HepG2 (cell line): ENCODE results near the gene RBCK1. TPM values are rescaled to one million over a fixed set of nuclear protein-coding genes. Genes with fewer than 3 reads are reported as not detected.

ENCODE experiments used
- ATAC-seq: fragments of 200-7000 bp; cut with Tn5 transposase; 3 replicates; pipeline ENCODE4 v1.9.1; 2020; ENCODE audit warnings: mild to moderate bottlenecking, moderate library complexity
- BruUV-seq: library from RNA; stranded (reverse); fragments of 400-500 nt; replicated peaks from 2 replicates; lab custom pipeline; 2021; lab: Mats Ljungman, UMichigan
- CTCF ChIA-PET: fragments of 300-600 bp; formaldehyde crosslinking; extraction: SDS; loops from one replicate; lab custom pipeline; 2021; ENCODE audit warnings: low total read pairs, inconsistent platforms, low intra/inter-chr PET ratio; lab: Yijun Ruan, JAX
- POLR2A ChIA-PET: fragments of 350-600 bp; sonication (Branson Sonifier 250); formaldehyde crosslinking; loops from one replicate; lab custom pipeline; 2020; ENCODE audit warnings: antibody characterized with exemption, inconsistent platforms; lab: Yijun Ruan, JAX
- DNase-seq: peaks from one replicate; pipeline ENCODE4 v3.0.0-alpha.2; 2015; ENCODE audit warnings: low spot score
- FAIRE-seq: peaks from 3 replicates; lab custom pipeline; 2011; peaks lifted over from hg19 to GRCh38; lab: Jason Lieb, UNC
- H2AFZ ChIP-seq: one replicate; pipeline ENCODE4 v1.6.1; 2011; ENCODE audit warnings: low read length, inconsistent platforms
- H3K27ac ChIP-seq: fragments of 300-600 bp; 3 replicates; pipeline ENCODE4 v1.8.0; 2011; ENCODE audit warnings: mixed run types, mild to moderate bottlenecking, mixed read lengths, low read length, inconsistent platforms; ENCODE audit not compliant: insufficient read depth; ENCODE audit errors: extremely low read length
- H3K27me3 ChIP-seq, 2 experiments: fragments of 200-600 bp in 1 of 2; 2 replicates in 1 of 2; 3 replicates in 1 of 2; pipeline versions ENCODE4 v1.6.0 to v1.8.0; 2011; ENCODE audit warnings: low read length in 2 of 2, mild to moderate bottlenecking in 2 of 2, moderate library complexity in 2 of 2, inconsistent platforms in 1 of 2; ENCODE audit not compliant: insufficient read depth in 2 of 2, control insufficient read depth in 1 of 2
- H3K36me3 ChIP-seq, 2 experiments: fragments of 200-600 bp in 1 of 2; replicated peaks in 1 of 2; 2 replicates in 1 of 2; 3 replicates in 1 of 2; pipeline versions ENCODE4 v1.5.1 to v1.8.0; 2011; ENCODE audit warnings: low read length in 2 of 2, inconsistent platforms in 1 of 2; ENCODE audit not compliant: insufficient read depth in 2 of 2, control insufficient read depth in 1 of 2
- H3K4me1 ChIP-seq: 2 replicates; pipeline ENCODE4 v1.5.1; 2012; ENCODE audit warnings: low read length, inconsistent platforms; ENCODE audit not compliant: insufficient read depth
- H3K4me2 ChIP-seq: 2 replicates; pipeline ENCODE4 v1.6.0; 2011; ENCODE audit warnings: low read depth, low read length, inconsistent platforms
- H3K4me3 ChIP-seq, 3 experiments: fragments of 200-600 bp in 1 of 3; sonication (generic), shearing (Covaris generic) in 1 of 3; replicated peaks in 1 of 3; 2 replicates each; pipeline ENCODE4 v1.5.1; 2011 to 2016; ENCODE audit warnings: low read length in 3 of 3, inconsistent platforms in 2 of 3, low read depth in 2 of 3, mild to moderate bottlenecking in 2 of 3, control low read depth in 1 of 3, mixed read lengths in 1 of 3; ENCODE audit not compliant: insufficient read depth in 1 of 3
- H3K79me2 ChIP-seq: one replicate; pipeline ENCODE4 v1.6.1; 2011; ENCODE audit warnings: low read length, inconsistent platforms; ENCODE audit not compliant: insufficient read depth
- H3K9ac ChIP-seq: 2 replicates; pipeline ENCODE4 v1.6.0; 2011; ENCODE audit warnings: mild to moderate bottlenecking, low read depth, low read length, inconsistent platforms; ENCODE audit not compliant: insufficient read depth
- H3K9me3 ChIP-seq: 2 replicates; pipeline ENCODE4 v1.5.1; 2012; ENCODE audit warnings: mild to moderate bottlenecking, low read length
- H4K20me1 ChIP-seq: 2 replicates; pipeline ENCODE4 v1.6.0; 2011; ENCODE audit warnings: inconsistent platforms, mild to moderate bottlenecking, low read length, moderate library complexity; ENCODE audit not compliant: insufficient read depth
- ARID2 ChIP-seq: sonication (generic); formaldehyde crosslinking; IDR thresholded peaks from 2 replicates; pipeline ENCODE4 v1.8.1; 2022; ENCODE audit warnings: mild to moderate bottlenecking, missing genetic modification reagents, borderline replicate concordance
- ARNT2 ChIP-seq: sonication (generic); formaldehyde crosslinking; IDR thresholded peaks from 2 replicates; pipeline ENCODE4 v1.8.0; 2022; ENCODE audit warnings: mild to moderate bottlenecking, low read depth, missing genetic modification reagents, moderate library complexity
- BHLHE40 ChIP-seq: IDR thresholded peaks from 2 replicates; pipeline ENCODE4 v1.6.1; 2011; ENCODE audit warnings: low read length, improper control_type of control experiment
- CBX2 ChIP-seq, 2 experiments: fragments of 200-600 bp in 1 of 2; sonication (generic); formaldehyde crosslinking in 1 of 2; IDR thresholded peaks; 2 replicates each; pipeline versions ENCODE4 v1.7.0 to v1.8.1; 2018 to 2022; ENCODE audit warnings: low read depth in 2 of 2, low read length in 1 of 2, mild to moderate bottlenecking in 1 of 2, missing genetic modification reagents in 1 of 2
- CHCHD3 ChIP-seq: sonication (generic); formaldehyde crosslinking; IDR thresholded peaks from 2 replicates; pipeline ENCODE4 v1.8.0; 2022; ENCODE audit warnings: mild to moderate bottlenecking, missing genetic modification reagents, moderate library complexity
- FOXC1 ChIP-seq: sonication (generic); formaldehyde crosslinking; IDR thresholded peaks from 2 replicates; pipeline ENCODE4 v1.8.0; 2022; ENCODE audit warnings: mild to moderate bottlenecking, missing genetic modification reagents, borderline replicate concordance
- RAD51 ChIP-seq: fragments of 450-650 bp; IDR thresholded peaks from 2 replicates; pipeline ENCODE4 v1.6.1; 2016; ENCODE audit warnings: borderline replicate concordance
- ZFP37 ChIP-seq: sonication (generic); formaldehyde crosslinking; IDR thresholded peaks from 2 replicates; pipeline ENCODE4 v1.4.0; 2020; ENCODE audit warnings: missing genetic modification reagents, borderline replicate concordance
- ZFYVE20 ChIP-seq: sonication (generic); formaldehyde crosslinking; IDR thresholded peaks from 2 replicates; pipeline ENCODE4 v1.8.0; 2023; ENCODE audit warnings: low read depth, mild to moderate bottlenecking, moderate library complexity, missing genetic modification reagents, borderline replicate concordance
- ZMYM3 ChIP-seq: sonication (generic); formaldehyde crosslinking; IDR thresholded peaks from 2 replicates; pipeline ENCODE4 v1.5.1; 2020; ENCODE audit warnings: mild to moderate bottlenecking, missing genetic modification reagents
- ZNF180 ChIP-seq: sonication (generic); formaldehyde crosslinking; IDR thresholded peaks from 2 replicates; pipeline ENCODE4 v1.4.0; 2020; ENCODE audit warnings: low read depth, missing genetic modification reagents, borderline replicate concordance
- ZNF737 ChIP-seq: sonication (generic); formaldehyde crosslinking; IDR thresholded peaks from 2 replicates; pipeline ENCODE4 v1.5.0; 2020; ENCODE audit warnings: missing genetic modification reagents, mild to moderate bottlenecking, borderline replicate concordance
- WGBS: methylation state at CpG from one replicate; pipeline ENCODE4 v1.1.6; 2017; ENCODE audit warnings: low lambda C conversion rate; 5-methylcytosine and 5-hydroxymethylcytosine counted together
- in situ Hi-C: cut with HindIII; loops from 2 replicates; pipeline ENCODE4 v1.10.0; 2017; ENCODE audit warnings: low pct_unique_long_range_greater_than_20kb; ENCODE audit not compliant: extremely low pct_ligation_motif_present
- intact Hi-C: fragments of 100-400 bp; cut with micrococcal nuclease; formaldehyde crosslinking; loops from one replicate; pipeline ENCODE4 v1.10.0; 2022; ENCODE audit not compliant: unreplicated experiment
- polyA plus RNA-seq, 8 experiments: library from polyadenylated mRNA; depleted of rRNA in 3 of 8; stranded (reverse) in 7 of 8; unstranded in 1 of 8; fragments of >200 nt; fragmentation: Illumina TruSeq in 4 of 8; extraction: Trizol in 4 of 8; gene quantifications; 2 replicates each; pipeline versions ENCODE4 v1.2.1 to v1.2.3, GENCODE V29; 2011 to 2016; ENCODE audit warnings: low read depth in 4 of 8, missing spikeins in 1 of 8, mixed read lengths in 1 of 8; ENCODE audit not compliant: insufficient read depth in 1 of 8
- total RNA-seq, 5 experiments: library from RNA; depleted of rRNA; stranded (reverse); fragments of >200 nt; fragmentation: Illumina TruSeq; extraction: Trizol; gene quantifications; 2 replicates each; pipeline ENCODE4 v1.2.3, GENCODE V29; 2016; ENCODE audit warnings: low read depth in 1 of 5
- TF ChIP-seq, protein P1 (sequence below): IDR thresholded peaks from 2 replicates; pipeline ENCODE4 v1.6.1; 2012; ENCODE audit warnings: low read depth, low read length, improper control_type of control experiment
- TF ChIP-seq, protein P2 (sequence below): sonication (generic); formaldehyde crosslinking; IDR thresholded peaks from 2 replicates; pipeline ENCODE4 v1.4.0; 2020; ENCODE audit warnings: missing genetic modification reagents
- TF ChIP-seq, protein P3 (sequence below): sonication (generic); formaldehyde crosslinking; IDR thresholded peaks from 2 replicates; pipeline ENCODE4 v1.4.0; 2020; ENCODE audit warnings: missing genetic modification reagents, mild to moderate bottlenecking, borderline replicate concordance
- TF ChIP-seq, protein P4 (sequence below): sonication (generic); formaldehyde crosslinking; IDR thresholded peaks from 2 replicates; pipeline ENCODE4 v1.4.0; 2020; ENCODE audit warnings: missing genetic modification reagents

The RBCK1 gene
- total and polyA plus RNA-seq, 2 of the 13 experiments (the other 11 are each of a cell fraction or from before 2014, with no cell fraction given): 149 to 215 TPM

DNA sequence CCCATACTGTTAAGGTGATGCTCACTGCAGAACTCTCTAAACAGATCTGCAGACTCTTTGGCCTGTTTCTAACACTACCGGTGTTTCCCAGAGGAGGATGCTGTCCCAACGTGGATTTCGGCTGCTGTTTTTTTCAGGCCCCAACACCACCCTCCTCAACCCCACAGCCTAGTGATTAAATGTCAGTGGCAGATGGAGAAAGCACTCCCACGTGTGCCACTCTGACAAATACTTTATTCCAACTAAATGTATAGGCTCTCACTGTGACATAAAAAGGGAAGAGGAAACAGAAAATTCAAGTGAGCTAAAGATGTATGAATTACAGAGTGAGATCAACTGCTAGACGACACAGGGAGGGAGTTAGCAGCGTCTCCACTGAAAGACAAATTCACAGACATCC, 50.7 kb downstream of the RBCK1 start (continued):
- TF ChIP-seq ZFYVE20 (CRISPR knock-in tag) (no peak), ZNF180 (no peak), ZFP37 (CRISPR knock-in tag) (no peak), ZNF737 (CRISPR knock-in tag) (no peak), FOXC1 (CRISPR knock-in tag) (no peak), ZMYM3 (no peak), CHCHD3 (CRISPR knock-in tag) (no peak)
- TF ChIP-seq, protein P1, sequence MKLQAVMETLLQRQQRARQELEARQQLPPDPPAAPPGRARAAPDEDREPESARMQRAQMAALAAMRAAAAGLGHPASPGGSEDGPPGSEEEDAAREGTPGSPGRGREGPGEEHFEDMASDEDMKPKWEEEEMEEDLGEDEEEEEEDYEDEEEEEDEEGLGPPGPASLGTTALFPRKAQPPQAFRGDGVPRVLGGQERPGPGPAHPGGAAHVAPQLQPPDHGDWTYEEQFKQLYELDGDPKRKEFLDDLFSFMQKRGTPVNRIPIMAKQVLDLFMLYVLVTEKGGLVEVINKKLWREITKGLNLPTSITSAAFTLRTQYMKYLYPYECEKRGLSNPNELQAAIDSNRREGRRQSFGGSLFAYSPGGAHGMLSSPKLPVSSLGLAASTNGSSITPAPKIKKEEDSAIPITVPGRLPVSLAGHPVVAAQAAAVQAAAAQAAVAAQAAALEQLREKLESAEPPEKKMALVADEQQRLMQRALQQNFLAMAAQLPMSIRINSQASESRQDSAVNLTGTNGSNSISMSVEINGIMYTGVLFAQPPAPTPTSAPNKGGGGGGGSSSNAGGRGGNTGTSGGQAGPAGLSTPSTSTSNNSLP: no peak
- TF ChIP-seq, protein P2, sequence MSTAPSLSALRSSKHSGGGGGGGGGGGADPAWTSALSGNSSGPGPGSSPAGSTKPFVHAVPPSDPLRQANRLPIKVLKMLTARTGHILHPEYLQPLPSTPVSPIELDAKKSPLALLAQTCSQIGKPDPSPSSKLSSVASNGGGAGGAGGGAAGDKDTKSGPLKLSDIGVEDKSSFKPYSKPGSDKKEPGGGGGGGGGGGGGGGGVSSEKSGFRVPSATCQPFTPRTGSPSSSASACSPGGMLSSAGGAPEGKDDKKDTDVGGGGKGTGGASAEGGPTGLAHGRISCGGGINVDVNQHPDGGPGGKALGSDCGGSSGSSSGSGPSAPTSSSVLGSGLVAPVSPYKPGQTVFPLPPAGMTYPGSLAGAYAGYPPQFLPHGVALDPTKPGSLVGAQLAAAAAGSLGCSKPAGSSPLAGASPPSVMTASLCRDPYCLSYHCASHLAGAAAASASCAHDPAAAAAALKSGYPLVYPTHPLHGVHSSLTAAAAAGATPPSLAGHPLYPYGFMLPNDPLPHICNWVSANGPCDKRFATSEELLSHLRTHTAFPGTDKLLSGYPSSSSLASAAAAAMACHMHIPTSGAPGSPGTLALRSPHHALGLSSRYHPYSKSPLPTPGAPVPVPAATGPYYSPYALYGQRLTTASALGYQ (CRISPR knock-in tag): no peak

DNA sequence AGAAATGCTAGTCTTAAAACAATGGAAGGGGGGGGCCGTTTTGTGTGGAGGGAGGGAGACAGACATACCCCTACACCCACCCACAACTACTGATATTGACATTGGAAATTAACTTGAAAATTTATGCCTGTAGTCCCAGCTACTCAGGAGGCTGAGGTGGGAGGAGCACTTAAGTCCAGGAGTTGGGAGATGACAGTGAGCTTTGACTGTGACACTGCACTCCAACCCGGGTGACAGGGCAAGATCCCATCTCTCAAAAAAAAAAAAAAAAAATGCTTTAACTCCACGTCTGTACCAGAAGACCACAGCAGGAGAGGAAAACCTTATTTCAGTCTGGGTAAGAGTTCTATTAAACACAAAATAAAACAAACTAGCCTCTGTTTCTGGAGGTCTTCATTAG, 52.1 kb downstream of the RBCK1 start:
- Histone ChIP-seq H3K4me2 (peak overlapping the region; percentile 92), H4K20me1 (peaks cover 38% of the 10 kb centered on the region)
- in situ Hi-C loops: no loop called here
- TF ChIP-seq BHLHE40 (no peak), RAD51 (no peak), ARNT2 (CRISPR knock-in tag) (0 out of 2 replicates have a peak, but pooled peaks have one; percentile 42), CBX2 (IDR thresholded peaks at IDR 0.05; ENCODE audit: low read depth, low read length) (no peak), CBX2 (CRISPR knock-in tag; IDR thresholded peaks at IDR 0.05; ENCODE audit: low read depth) (no peak), ARID2 (0 out of 2 replicates have a peak, but pooled peaks have one; percentile 16)
- TF ChIP-seq, protein P3, sequence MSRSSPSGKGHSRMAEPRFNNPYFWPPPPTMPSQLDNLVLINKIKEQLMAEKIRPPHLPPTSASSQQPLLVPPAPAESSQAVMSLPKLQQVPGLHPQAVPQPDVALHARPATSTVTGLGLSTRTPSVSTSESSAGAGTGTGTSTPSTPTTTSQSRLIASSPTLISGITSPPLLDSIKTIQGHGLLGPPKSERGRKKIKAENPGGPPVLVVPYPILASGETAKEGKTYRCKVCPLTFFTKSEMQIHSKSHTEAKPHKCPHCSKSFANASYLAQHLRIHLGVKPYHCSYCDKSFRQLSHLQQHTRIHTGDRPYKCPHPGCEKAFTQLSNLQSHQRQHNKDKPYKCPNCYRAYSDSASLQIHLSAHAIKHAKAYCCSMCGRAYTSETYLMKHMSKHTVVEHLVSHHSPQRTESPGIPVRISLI (CRISPR knock-in tag): peak; percentile 55; the same call in 1 of the 2 replicates
- TF ChIP-seq, protein P4, sequence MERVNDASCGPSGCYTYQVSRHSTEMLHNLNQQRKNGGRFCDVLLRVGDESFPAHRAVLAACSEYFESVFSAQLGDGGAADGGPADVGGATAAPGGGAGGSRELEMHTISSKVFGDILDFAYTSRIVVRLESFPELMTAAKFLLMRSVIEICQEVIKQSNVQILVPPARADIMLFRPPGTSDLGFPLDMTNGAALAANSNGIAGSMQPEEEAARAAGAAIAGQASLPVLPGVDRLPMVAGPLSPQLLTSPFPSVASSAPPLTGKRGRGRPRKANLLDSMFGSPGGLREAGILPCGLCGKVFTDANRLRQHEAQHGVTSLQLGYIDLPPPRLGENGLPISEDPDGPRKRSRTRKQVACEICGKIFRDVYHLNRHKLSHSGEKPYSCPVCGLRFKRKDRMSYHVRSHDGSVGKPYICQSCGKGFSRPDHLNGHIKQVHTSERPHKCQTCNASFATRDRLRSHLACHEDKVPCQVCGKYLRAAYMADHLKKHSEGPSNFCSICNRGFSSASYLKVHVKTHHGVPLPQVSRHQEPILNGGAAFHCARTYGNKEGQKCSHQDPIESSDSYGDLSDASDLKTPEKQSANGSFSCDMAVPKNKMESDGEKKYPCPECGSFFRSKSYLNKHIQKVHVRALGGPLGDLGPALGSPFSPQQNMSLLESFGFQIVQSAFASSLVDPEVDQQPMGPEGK (CRISPR knock-in tag): 0 out of 2 replicates have a peak, but pooled peaks have one; percentile 7

More for the DNA sequence above, 52.1 kb downstream of the RBCK1 start:
- DNase-seq (peak; percentile 56), FAIRE-seq (peak; percentile 78), ATAC-seq (no peak)
- no peak overlapping the region for H2AFZ ChIP-seq
- ChIA-PET POLR2A (interaction anchor here (0.7 to 3.0 kb wide), 12 partner anchors 12 to 113 kb away, joined by 3 to 10 read pairs (median 4); partner anchors contain the start of gene NRSN2), CTCF (no interaction called here)
- intact Hi-C loops: no loop called here
- H3K9me3 ChIP-seq: no peaks in the 10 kb centered on the region
- peaks cover 41% of the 10 kb centered on the region for H3K4me1 ChIP-seq
- 7% methylated on average over 3 of the region's 3 CpGs for WGBS
- BruUV-seq: no TSS peak
- H3K4me3 ChIP-seq: peak overlapping the region in 2 of 3 experiments; percentile 81 to 91; a peak in 4 of 6 replicates
- H3K27ac ChIP-seq: peak overlapping the region; percentile 1
- H3K27me3 ChIP-seq: no peaks in the 10 kb centered on the region; a peak in 1 of 5 replicates
- H3K9ac ChIP-seq: peak overlapping the region; percentile 86
- H3K36me3 ChIP-seq: 0 out of 5 replicates have a peak, but pooled peaks cover 2 to 4% of the 10 kb centered on the region in 2 experiments
- peaks cover 62% of the 10 kb centered on the region for H3K79me2 ChIP-seq
